ENCODE measurements around the gene HUWE1.

The HUWE1 gene

DNA sequence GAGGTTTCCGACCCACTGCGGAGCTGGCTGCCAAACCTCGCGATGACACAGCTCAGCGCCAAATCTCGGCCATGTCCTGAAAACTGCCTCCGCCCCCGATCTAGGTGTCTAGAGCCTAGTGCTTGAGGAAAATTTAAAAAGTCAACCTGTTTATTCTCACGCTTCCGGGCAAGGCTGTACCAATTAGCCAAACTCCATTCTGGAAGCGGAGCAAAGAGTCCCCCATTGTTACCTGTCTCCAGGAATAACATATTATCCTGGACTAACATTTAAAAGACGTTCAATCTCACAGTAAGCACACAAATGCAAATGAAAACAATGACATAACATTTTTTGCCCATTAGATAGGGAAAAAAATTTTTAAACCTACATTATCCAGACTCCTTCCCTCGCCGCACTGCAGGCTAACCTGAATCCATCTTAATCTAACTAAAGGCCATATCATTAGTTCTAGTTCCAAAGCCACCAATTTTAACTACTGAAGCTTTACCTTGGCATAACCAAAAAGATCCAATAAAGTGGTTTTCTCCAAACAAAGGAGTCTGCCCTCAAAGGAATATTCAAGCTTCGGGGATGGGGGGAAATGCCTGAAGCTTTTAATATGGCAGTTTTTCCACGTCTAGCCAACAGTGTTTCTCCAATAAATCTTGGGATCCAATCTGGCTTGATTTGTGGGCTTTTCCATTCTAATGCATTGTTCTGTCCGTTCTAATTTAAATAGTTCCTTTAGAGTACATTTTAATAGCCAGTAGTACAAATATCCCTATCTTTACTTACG lies 1.9 kb downstream of the HUWE1 start:
- ATAC-seq: no peak

DNA sequence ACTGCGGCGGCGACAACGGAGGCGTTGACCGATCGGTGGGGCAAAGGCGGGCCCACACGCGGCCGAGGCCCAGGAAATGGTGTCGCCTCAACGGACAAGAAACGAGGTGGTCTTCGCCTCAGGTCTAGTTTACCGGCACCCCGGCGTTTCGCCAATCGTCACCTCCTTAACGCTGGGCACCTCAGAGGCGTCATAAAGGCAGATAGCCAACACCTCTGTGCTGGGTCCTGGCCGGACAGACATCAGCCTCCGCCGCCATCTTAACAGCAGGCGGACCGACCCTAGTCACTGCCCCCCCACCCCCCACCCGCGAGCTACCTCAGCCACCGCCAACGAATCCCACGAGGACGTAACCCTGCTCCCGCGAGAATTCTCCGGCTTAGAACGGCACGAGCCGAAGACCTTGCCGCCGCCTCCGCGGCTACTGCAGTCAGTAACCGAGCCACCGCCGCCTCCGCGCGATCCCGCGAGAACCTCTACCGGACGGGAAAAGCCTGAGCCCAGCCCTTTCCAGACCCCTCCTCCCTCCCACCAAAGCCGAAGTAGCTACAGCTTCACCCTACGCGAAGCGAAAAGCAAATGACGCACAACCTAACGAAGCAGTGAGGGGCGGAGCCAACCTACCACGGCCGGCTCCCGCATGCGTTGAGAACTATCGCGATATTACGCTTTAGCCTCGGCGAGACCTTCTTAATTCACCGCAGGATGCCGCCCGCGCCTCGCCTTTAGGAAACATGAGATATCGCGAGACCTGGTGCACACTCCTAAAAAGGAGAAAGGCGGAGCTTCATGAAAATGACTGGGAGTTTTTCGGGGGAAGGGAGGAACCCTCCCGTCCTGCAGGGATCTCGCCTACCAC lies 2.7 kb downstream of the HUWE1 start:
- peak; percentile 73 to 76 for ATAC-seq

DNA sequence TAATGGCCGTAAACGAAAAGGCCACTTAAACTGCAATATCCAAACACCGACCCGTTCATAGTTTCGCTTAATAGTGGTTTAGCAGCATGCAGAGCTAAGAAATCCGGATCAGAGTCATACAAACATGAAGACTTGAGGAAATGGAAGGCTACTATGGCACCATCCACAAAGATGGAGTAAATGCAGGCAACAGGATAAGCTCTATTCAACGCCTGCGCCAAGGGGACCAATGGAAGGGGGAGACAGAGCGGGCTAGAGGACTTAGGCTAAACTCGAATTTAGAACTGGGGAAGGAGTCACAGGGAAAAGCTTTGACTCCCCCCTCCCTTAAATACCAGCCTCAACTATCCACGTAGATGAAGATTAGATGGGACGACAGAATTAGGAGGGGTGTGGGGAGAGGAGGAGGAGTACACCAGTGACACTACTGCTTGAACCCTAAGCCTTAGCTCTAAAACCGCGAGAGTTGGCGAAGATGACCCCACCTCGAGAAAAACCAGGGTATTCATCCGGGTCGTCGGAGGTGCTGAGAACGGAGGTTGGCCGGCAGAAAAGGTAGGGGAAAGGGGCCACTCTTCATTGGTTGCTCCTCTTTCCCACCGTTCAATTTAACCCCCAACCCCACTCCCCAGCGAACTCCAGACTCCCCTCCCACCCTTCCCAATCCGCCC lies 3.5 kb downstream of the HUWE1 start:
- ATAC-seq: no peak

DNA sequence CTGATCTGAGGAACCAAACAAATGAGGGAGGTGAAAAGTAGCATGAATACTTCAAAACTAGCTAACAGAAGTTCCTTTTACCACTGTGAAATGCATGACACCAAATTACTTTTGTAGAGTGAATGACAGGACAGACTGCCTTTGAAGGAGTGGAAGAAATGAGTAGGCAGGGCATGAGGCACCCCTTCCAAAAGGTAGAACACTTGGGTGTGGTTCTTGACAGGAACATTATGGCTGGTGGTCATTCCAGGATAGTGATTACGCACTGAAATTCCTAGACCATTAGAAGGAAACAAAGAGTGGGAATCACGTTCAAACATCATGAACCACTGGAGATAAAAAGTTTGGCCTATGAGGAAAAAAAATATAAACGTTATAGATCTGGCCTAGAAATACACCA lies 4.9 kb downstream of the HUWE1 start:
- no peak for ATAC-seq

DNA sequence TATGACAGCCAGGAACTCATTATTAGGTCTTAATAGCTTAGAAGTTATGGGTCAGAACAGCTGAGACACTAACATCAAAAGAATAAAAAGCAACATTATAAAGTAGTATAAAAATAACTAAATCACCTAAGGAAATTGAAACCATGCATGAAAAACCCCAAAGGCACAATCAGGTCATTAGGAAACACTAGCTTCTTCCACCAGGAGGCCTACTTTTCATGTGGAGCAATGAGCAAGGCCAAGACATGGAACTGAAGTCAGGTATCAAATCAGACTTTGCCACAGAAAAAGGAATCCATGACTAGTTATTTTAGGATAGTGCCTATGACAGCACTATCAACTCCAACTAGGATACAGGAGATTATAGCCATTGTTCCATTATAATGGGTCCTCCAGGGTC lies 7.9 kb downstream of the HUWE1 start:
- ATAC-seq: no peak

DNA sequence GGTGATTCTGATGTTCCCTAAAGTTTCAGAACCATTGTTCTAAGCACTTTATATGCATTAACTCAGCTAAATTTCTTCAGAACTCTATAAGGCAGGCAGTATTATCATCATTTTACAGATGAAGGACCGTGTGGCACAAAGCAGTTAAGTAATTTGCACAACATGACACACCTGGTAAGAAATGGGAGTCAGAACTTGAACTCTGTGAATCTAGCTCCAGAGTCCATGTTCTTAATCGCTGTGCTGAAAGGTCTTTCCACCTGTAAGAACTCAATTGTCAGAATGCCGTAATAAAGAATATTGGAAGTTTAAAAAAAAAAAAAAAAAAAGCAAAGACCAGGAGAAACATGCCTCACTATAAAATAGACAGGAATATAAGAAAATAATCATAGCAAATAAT lies 9.2 kb downstream of the HUWE1 start:
- no peak for ATAC-seq

DNA sequence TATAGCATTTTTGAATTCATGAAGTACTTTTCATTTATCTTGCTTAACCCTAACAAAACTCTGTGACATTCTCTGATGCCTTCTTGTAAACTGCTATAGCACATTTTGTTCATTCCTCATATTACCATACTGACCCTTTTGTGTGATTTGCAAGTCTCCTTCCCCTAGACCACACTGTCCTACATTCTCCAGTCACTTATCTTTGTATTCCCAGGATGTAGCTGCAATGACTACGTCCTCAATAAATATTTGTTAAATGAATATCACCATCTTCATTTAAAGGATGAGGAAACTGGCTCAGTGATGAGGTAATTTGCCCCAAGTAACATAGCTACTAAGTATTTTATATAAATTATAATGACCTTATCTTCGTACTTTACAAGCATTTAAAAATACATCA lies 11.9 kb downstream of the HUWE1 start:
- ATAC-seq: no peak

DNA sequence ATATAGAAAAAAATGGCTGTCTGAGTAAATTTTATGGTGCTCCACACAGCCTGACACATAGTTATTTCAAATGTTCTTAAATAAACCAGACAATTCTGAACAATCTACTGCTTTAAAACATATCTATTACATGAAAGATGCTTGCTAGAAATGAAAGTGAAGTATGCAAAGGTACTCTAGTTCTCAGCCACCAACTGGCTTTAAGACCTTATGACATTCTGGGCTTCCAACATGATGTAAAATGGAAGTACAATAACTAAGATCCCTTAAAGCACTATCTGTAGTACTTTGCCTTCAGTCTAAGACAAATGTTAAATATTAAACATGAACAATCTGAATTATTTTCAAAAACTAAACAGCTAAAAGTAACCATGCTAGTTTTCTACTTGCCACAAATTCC lies 17.3 kb downstream of the HUWE1 start:
- no peak for ATAC-seq

DNA sequence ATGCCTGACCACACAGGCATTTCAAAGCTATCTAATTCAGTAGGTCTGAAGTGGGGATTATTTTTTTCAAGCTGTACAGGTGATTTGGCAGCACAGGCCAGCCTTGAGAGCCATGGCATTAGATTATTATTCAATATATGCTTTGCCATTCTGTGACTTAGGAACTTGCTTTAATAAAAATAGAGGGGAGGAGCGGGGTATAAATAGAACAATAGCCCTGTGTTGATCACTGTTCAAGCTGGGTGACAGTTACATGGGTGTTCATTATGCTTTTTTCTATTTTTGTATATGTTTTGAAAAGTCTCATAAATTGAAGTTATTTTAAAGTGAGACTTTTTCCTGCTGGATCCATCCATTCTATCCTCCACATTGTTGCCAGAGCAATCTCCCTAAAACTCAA lies 20.3 kb downstream of the HUWE1 start:
- ATAC-seq: no peak

DNA sequence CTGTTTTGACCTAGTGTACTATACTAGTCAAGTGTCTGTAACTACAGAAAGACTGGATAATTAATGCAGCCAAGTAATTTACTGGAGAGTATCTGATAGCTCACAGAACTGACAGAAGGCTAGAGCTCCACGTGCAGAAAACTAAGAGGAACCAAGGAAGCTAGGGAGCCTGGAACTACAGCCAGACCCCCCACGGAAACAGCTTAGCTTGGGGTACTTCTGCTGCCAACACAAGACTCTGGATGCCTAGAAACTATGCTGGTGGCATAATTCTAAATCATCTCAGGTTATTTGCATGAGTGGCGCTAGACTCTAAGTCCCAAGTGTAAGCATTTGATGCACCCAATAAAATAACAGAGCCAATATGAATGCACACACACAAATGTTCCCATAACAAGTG lies 26.5 kb downstream of the HUWE1 start:
- no peak for ATAC-seq

DNA sequence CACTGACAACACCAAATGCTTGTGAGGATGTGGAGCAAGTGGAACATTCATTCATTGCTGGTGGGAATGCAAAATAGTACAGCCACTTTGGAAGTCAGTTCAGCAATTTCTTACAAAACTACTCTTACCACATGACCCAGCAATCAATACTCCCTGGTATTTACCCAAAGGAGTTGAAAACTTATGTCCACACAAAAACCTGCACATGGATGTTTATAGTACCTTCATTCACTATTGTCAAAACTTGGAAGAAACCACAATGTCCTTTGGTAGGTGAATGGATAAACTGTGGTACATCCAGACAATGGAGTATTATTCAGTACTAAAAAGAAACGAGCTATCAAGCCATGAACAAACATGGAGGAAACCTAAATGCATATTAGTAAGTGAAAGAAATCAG lies 27.5 kb downstream of the HUWE1 start:
- no peak for ATAC-seq

DNA sequence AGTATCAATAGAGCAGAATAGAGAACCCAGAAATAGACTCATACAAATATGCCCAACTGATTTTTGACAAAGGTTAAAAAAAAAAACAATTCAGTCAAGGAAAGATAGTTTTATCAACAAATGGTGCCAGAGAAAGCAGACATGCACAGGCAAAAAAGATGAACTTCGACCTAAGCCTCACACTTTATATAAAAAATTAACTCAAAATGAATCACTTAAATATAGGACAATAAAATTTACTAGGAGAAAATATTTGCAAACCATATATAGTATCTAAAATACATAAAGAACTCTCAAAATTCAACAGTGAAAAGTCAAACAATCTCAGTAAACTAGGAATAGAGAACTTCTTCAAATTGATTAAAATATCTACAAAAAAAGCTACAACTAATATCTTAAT lies 29.7 kb downstream of the HUWE1 start:
- ATAC-seq: no peak

DNA sequence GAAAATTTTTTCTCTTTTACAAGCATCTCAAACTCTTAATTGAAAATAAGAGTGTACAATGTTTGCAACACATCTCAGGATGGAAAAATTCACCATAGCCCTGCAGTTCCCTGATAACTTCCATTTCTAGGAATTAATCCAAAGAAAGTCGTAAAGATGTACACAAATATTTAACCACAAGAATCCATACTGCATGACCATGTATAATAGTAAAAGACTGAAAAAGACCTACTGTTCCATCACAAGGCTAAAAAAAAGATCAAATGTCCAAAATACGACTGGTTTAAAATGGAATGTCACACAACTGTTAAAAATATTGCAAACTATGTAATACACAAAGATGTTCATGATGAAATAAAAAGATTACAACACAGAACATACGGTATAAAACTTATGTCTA lies 32.1 kb downstream of the HUWE1 start:
- ATAC-seq: no peak

DNA sequence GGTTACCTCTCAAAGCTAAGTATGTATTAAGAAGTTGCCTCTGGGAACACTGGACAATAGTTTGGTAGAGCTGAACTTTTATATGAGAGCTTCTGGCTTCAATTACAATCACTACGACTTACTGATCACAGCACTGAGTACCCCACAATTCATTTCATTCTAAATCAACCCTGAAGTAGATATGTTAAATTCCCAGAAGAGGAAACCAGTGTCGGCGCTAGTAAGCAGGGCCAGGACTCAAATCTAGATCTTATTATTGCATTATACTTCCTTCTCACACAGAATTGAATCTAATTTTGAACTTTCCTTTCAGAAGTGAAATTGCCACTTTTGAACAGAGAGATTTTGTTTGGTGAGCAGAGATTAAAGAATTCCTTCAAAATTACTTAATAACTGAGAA lies 41.8 kb downstream of the HUWE1 start:
- no peak for ATAC-seq

DNA sequence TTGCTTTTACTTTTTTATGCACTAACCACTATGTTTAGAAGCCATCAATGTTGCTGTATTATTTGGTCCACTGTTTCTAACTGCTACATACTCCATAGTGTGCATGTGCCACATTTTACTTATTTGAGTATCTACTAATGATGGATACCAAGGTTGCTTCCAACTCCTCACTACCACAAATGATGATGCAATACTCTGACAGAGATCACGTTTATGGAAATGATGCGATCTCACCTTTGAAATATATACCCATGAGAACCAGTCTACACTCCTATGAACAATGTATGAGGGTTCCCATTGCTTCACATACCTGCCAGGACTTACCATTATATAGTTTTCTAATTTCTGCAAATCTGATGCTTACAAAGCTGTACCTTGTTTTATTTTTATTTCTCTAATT lies 44.2 kb downstream of the HUWE1 start:
- no peak for ATAC-seq

DNA sequence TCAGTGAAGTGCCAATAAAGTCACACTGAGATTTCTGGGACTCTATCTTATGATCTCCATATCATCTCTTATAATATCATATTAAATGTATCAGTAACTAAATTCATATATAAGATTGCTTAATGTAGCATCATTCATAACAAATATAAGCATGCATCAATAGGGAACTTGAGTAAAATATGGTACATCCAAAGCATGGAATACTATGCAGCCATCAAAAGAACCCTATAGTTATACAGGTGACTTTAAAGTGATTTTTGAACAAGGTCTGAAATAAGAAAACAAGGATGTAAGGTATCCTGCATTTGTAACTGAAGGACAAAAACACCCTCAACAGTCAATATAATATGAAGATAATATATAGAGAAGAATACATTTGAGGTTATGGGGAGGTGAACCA lies 47.3 kb downstream of the HUWE1 start:
- ATAC-seq: no peak

DNA sequence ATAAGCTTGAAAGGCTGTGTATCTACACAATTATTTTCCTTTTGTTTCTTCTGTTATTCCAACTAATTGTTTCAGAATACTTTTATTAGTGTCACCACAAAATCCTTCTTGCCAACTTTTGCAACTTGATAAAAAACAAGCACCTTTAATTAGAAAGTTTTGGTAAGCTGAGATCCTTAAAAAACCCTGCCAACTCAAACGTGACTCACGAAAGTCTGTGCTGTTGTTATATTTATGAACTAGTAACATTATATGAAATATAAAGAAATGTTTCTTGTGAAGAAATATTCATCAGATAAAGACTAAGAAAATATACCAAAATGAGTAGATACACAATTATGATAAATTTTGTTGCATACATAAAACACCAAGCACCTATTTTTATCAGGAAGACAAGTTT lies 49.0 kb downstream of the HUWE1 start:
- ATAC-seq: no peak

DNA sequence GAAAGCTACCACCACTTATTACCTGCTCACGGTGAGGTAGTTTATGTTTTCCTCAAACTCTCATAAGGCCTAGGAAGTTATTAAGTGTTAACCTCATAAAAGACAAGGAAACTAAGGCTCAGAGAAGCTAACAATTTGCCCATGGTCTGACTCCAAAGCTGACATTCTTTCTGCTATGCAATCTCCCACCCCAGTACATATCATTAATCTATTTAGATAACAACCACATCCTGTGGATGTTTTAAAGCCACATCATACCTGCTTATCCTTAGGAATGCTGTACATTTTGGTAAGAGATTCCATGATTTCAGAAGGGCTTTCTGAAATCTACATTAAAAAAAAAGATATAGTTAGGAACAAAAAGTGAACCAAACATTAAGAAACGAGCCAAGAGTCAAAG lies 55.4 kb downstream of the HUWE1 start:
- no peak for ATAC-seq

DNA sequence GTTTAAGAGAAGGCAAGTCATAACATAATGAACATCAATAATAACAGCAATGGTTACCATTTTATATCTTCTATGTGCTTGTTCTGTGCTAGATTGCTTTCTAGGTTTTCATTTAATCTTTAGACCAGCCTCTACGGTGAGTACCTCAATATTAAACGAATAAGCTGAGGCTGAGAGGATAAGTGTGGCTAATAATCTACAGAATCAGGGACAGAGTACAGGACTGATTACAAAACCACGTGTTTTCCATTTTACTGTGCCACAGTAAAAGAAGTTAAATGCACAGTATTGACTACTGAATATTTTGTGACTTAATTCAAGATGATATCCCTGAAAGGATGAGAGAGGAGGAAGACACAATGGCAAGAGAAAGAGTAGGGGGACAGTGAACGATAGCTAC lies 56.3 kb downstream of the HUWE1 start:
- no peak for ATAC-seq

DNA sequence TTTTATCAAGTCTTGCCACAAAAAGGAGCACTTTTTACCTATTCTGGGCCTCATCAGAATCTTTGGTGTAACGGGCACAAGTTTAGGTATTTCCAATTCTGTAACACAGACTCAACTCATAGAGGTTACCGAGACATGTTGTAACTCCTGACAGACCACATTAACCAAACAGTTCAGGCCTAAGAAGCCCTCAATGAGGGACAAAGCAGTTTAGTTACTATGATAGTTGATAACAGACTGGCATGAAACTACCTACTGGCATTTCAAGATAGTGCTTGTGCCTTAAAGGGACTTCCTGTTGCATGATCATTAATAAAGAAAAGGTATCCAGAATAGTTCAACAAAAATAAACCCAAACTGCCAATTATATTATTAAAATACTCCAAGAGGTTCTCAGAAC lies 64.1 kb downstream of the HUWE1 start:
- ATAC-seq: no peak

DNA sequence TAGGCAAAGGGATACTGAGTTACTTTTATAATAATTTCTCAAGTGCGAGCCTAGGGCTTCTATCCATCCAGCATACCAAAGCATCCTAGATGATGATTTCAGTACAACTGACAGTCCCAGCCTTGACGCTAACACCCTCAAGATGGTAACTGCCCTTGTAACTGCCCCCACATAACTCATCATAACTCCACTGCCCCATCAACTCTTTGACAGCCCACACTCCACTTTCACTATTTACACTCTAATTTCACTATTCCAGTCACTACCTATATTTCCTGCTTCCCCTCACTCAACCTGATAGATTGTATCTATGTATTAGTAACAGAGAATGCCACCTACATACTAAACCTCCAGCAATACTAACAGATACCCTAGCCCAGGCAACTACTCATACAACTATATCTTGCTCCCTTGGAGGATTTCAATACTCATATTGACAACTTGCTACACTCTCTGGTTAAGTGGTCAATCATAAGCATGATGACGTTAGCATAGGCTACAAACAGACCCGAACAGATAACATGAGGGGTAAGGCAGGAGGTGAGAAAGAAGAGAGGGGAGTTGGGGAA lies 65.0 kb downstream of the HUWE1 start:
- ATAC-seq: peak in 1 of 2 donors; percentile 33

DNA sequence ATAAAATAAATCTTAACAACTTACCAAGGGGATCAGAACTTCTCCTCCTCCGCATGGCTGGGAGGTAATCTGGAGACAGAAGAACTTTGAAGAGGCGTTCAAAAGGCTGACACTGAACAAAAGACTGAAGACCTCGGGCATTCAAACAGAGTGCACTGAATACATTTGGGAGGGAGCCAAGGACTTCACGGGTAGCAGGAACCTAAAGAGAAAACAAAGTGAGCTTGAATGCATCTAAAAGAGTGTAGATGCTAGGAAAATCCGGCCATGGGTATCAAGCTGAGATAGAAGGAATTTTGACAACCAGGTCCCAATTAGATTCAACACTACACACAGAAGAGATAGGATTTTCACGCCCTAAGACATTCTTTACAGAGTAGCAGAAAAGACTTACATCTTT lies 69.6 kb downstream of the HUWE1 start:
- no peak for ATAC-seq

DNA sequence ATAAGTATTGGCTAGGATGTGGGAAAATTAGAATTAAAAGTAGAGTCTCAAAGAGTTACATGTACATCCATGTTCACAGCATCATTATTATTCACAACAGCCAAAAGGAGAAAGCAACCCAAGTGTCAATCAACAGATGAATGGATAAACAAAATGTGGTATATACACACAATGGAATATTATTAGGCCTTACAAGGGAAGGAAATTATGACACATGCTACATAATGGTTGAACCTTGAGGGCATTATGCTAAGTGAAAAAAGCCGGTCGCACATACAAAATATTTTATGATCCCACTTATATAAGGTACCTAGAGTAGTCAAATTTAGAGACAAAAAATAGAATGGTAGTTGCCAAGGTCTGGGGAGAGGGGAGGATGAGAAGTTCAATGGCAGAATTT lies 80.1 kb downstream of the HUWE1 start:
- ATAC-seq: no peak

DNA sequence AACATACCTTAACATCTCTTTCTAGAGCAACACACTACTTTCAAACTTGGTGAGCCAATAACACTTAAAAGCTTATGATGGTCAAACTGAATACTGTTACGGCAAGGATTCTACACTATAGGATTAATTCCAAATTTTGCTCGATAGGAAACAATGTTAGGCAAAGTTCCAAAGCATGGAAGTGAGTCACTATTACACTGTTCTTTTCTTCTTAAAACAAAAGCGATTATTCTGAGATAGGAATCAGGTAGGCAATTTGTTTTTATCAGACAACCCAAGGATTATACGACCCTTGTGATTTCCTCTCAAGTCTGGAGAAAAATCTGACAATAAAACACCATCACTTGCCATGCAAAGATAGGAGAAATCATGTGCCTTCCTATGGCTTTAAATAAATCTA lies 81.5 kb downstream of the HUWE1 start:
- no peak for ATAC-seq

Measured in activated CD4-positive, CD25-positive, alpha-beta regulatory T cell treated with anti-CD3 and anti-CD28 coated beads, Interleukin-2, amount 50 U/mL, for 24 hours (primary cell).